Measurements from ENCODE around the gene KPNA3.
"Not testable (repeated sequence)": the region's sequence is repeated elsewhere in the genome, so short reads cannot be mapped to it uniquely, and the experiment has no call there.

The KPNA3 gene

GRCh38 chr13:49803047-49803446 is 10.6 kb upstream of the KPNA3 start:
- not testable (repeated sequence) for DNase-seq

GRCh38 chr13:49802426-49802825 is 9.9 kb upstream of the KPNA3 start:
- no peak for DNase-seq

- DNase-seq, result peak; percentile 44
Measured at GRCh38 chr13:49791711-49792549, 552 bp downstream of the KPNA3 start.

GRCh38 chr13:49791315-49791710 is 1.2 kb downstream of the KPNA3 start:
- peak; percentile 40 for DNase-seq

GRCh38 chr13:49789968-49790367 is 2.5 kb downstream of the KPNA3 start:
- DNase-seq, result no peak

- DNase-seq, result no peak
Measured at GRCh38 chr13:49786401-49787008, 6.0 kb downstream of the KPNA3 start.

- DNase-seq, result no peak
Measured at GRCh38 chr13:49784886-49785570, 7.5 kb downstream of the KPNA3 start.

GRCh38 chr13:49783865-49784264 is 8.6 kb downstream of the KPNA3 start:
- no peak for DNase-seq

- no peak for DNase-seq
Measured at GRCh38 chr13:49782784-49783183, 9.7 kb downstream of the KPNA3 start.

GRCh38 chr13:49781806-49782205 is 10.7 kb downstream of the KPNA3 start:
- DNase-seq, result no peak

GRCh38 chr13:49779721-49780120 is 12.8 kb downstream of the KPNA3 start:
- no peak for DNase-seq

- DNase-seq, result peak; percentile 15
Measured at GRCh38 chr13:49777746-49778614, 14.5 kb downstream of the KPNA3 start.

- DNase-seq, result no peak
Measured at GRCh38 chr13:49776871-49777270, 15.6 kb downstream of the KPNA3 start.

- DNase-seq, result no peak
Measured at GRCh38 chr13:49774376-49775005, 18.0 kb downstream of the KPNA3 start.

GRCh38 chr13:49772828-49773227 is 19.7 kb downstream of the KPNA3 start:
- no peak for DNase-seq

- not testable (repeated sequence) for DNase-seq
Measured at GRCh38 chr13:49761811-49762210, 30.7 kb downstream of the KPNA3 start.

GRCh38 chr13:49760558-49760957 is 31.9 kb downstream of the KPNA3 start:
- DNase-seq, result no peak

- peak; percentile 6 for DNase-seq
Measured at GRCh38 chr13:49759503-49759902, 33.0 kb downstream of the KPNA3 start.

- DNase-seq, result no peak
Measured at GRCh38 chr13:49756263-49756662, 36.2 kb downstream of the KPNA3 start.

- DNase-seq, result no peak
Measured at GRCh38 chr13:49754146-49754545, 38.3 kb downstream of the KPNA3 start.

GRCh38 chr13:49749848-49750247 is 42.6 kb downstream of the KPNA3 start:
- no peak for DNase-seq

- no peak for DNase-seq
Measured at GRCh38 chr13:49746111-49746510, 46.4 kb downstream of the KPNA3 start.
